ENCODE results near the gene FNDC4. TPM values are rescaled to one million over a fixed set of nuclear protein-coding genes. Genes with fewer than 3 reads are reported as not detected.
A peak's percentile ranks its signal among the peaks of the same experiment; 100 is the strongest.
"Not testable (repeated sequence)": the region's sequence is repeated elsewhere in the genome, so short reads cannot be mapped to it uniquely, and the experiment has no call there.

Gene FNDC4, protein sequence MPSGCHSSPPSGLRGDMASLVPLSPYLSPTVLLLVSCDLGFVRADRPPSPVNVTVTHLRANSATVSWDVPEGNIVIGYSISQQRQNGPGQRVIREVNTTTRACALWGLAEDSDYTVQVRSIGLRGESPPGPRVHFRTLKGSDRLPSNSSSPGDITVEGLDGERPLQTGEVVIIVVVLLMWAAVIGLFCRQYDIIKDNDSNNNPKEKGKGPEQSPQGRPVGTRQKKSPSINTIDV
- 10 to 100 TPM in 2 of 5 donors, 1 to 10 TPM in 2, under 1 TPM in 1; 0.89 to 23.3 (median 5.0) TPM for total RNA-seq
- polyA plus RNA-seq: 10 to 100 TPM in 2 of 3 donors, 1 to 10 TPM in 1; 4.5 to 15.1 (median 10.1) TPM
- long read RNA-seq, donor 1: 0 reads
- long read RNA-seq, donor 2, partial matches to known transcripts: 0 of 2 reads
- long read RNA-seq, donor 2, other reads (novel, unspliced or antisense): 0 of 2 reads
- long read RNA-seq, donor 3, partial matches to known transcripts: 0 of 2 reads
- long read RNA-seq, donor 3, other reads (novel, unspliced or antisense): 0 of 2 reads
- long read RNA-seq, donor 4: 0 reads
- long read RNA-seq, donor 5, transcript FNDC4-201 (7 exons, 1,657 nt): major isoform, 5 of 5 reads
- long read RNA-seq, donor 5, partial matches to known transcripts: 0 of 5 reads
- long read RNA-seq, donor 5, other reads (novel, unspliced or antisense): 0 of 5 reads
- long read RNA-seq, donor 6: 0 reads
- long read RNA-seq, donor 7, partial matches to known transcripts: 0 of 3 reads
- long read RNA-seq, donor 7, other reads (novel, unspliced or antisense): 0 of 3 reads
- long read RNA-seq, donor 8, partial matches to known transcripts: 0 of 1 reads
- long read RNA-seq, donor 8, other reads (novel, unspliced or antisense): 0 of 1 reads
- long read RNA-seq, donor 9, partial matches to known transcripts: 0 of 1 reads
- long read RNA-seq, donor 9, other reads (novel, unspliced or antisense): 0 of 1 reads
- long read RNA-seq, donor 10, partial matches to known transcripts: 0 of 1 reads
- long read RNA-seq, donor 10, other reads (novel, unspliced or antisense): 0 of 1 reads

GRCh38 chr2:27494944-27495554 lies at the start of gene FNDC4:
Gene FNDC4, minus strand, starts transcription at chr2:27495200. Its CDS starts 521 bp downstream, at chr2:27494679.
- 0 to 4% (median 1%) methylated on average over 14 to 70 of the region's 70 CpGs for WGBS, 5 donors
- TF ChIP-seq EP300 (IDR thresholded peaks at IDR 0.05) (no peak), CTCF (IDR thresholded peaks at IDR 0.05) (no peak), POLR2A (IDR thresholded peaks at IDR 0.05) (no peak), POLR2AphosphoS5 (IDR thresholded peaks at IDR 0.05) (no peak)
- peak; percentile 29 to 77 for DNase-seq
- no peaks in the 10 kb centered on the region for H3K9me3 ChIP-seq
- H3K27ac ChIP-seq: peak within 1 kb of the TSS; percentile 17 to 80 (median 78)
- H3K4me1 ChIP-seq: peaks cover 0 to 31% (median 28%) of the 10 kb centered on the region in 4 donors
- H3K36me3 ChIP-seq: peaks cover 0 to 7% (median 0%) of the 10 kb centered on the region in 4 donors
- peak within 1 kb of the TSS; percentile 60 to 74 (median 73) for H3K4me3 ChIP-seq
- H3K27me3 ChIP-seq: peaks cover 0 to 23% (median 3%) of the 10 kb centered on the region in 3 donors
- intact Hi-C loops (cut with DNase I; ENCODE audit: low total_unique reads): no loop called here

- no peak overlapping the region for H3K4me3 ChIP-seq
- H3K36me3 ChIP-seq: no peaks in the 10 kb centered on the region
- intact Hi-C loops (cut with DNase I; ENCODE audit: low total_unique reads): no loop called here
- DNase-seq: no peak
- peaks cover 0 to 4% (median 0%) of the 10 kb centered on the region in 4 donors for H3K9me3 ChIP-seq
- TF ChIP-seq CTCF (IDR thresholded peaks at IDR 0.05): no peak
- TF ChIP-seq POLR2AphosphoS5 (IDR thresholded peaks at IDR 0.05): no peak
- TF ChIP-seq POLR2A (IDR thresholded peaks at IDR 0.05): no peak
- TF ChIP-seq EP300 (IDR thresholded peaks at IDR 0.05): no peak
- no peaks in the 10 kb centered on the region for H3K27me3 ChIP-seq
- 78 to 95% (median 90%) methylated on average over 6 of the region's 6 CpGs for WGBS, 5 donors
- H3K27ac ChIP-seq: no peak overlapping the region
- no peaks in the 10 kb centered on the region for H3K4me1 ChIP-seq
Measured at GRCh38 chr2:27544143-27544821, 49.3 kb upstream of the FNDC4 start.

GRCh38 chr2:27539649-27540048 lies 44.6 kb upstream of the FNDC4 start:
- H3K27ac ChIP-seq; H3K27me3 ChIP-seq; H3K4me3 ChIP-seq; H3K36me3 ChIP-seq; H3K4me1 ChIP-seq; H3K9me3 ChIP-seq; DNase-seq; intact Hi-C loops (cut with DNase I; ENCODE audit: low total_unique reads): not testable (repeated sequence)
- 94 to 97% (median 95%) methylated on average over 6 to 26 of the region's 35 CpGs; no CpG with 5 or more reads in 1 of the 5 donors for WGBS, 5 donors

GRCh38 chr2:27538839-27539450 lies 43.9 kb upstream of the FNDC4 start:
- 0 to 50% (median 41%) methylated on average over 1 to 5 of the region's 6 CpGs for WGBS, 5 donors
- H3K36me3 ChIP-seq; intact Hi-C loops (cut with DNase I; ENCODE audit: low total_unique reads): not testable (repeated sequence)

More at GRCh38 chr2:27538839-27539450, 43.9 kb upstream of the FNDC4 start:
- not testable (repeated sequence) for H3K4me1 ChIP-seq, H3K9me3 ChIP-seq, H3K27ac ChIP-seq, DNase-seq, H3K4me3 ChIP-seq, H3K27me3 ChIP-seq

Data from stomach (tissue), 19 donors.